C4-2B (cell line): ENCODE measurements around the gene TMEM238L.
A peak's percentile ranks its signal among the peaks of the same experiment; 100 is the strongest.

Experiments
- H3K27ac ChIP-seq: fragments of 450-650 bp; 2 replicates; pipeline ENCODE4 v1.5.1; 2017
- ZFX ChIP-seq: fragments of 450-650 bp; IDR thresholded peaks from 2 replicates; pipeline ENCODE4 v1.6.1; 2017
- TF ChIP-seq, protein P1 (sequence below): fragments of 450-650 bp; conservative IDR thresholded peaks from 2 replicates; pipeline ENCODE4 v1.5.1; 2017; ENCODE audit warnings: mild to moderate bottlenecking

The TMEM238L gene

GRCh38 chr17:10754861-10755591 is 48.9 kb downstream of the TMEM238L start:
- no peak for TF ChIP-seq ZFX
- TF ChIP-seq, protein P1, sequence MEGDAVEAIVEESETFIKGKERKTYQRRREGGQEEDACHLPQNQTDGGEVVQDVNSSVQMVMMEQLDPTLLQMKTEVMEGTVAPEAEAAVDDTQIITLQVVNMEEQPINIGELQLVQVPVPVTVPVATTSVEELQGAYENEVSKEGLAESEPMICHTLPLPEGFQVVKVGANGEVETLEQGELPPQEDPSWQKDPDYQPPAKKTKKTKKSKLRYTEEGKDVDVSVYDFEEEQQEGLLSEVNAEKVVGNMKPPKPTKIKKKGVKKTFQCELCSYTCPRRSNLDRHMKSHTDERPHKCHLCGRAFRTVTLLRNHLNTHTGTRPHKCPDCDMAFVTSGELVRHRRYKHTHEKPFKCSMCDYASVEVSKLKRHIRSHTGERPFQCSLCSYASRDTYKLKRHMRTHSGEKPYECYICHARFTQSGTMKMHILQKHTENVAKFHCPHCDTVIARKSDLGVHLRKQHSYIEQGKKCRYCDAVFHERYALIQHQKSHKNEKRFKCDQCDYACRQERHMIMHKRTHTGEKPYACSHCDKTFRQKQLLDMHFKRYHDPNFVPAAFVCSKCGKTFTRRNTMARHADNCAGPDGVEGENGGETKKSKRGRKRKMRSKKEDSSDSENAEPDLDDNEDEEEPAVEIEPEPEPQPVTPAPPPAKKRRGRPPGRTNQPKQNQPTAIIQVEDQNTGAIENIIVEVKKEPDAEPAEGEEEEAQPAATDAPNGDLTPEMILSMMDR, result no peak
- H3K27ac ChIP-seq, result no peak overlapping the region

DNA sequence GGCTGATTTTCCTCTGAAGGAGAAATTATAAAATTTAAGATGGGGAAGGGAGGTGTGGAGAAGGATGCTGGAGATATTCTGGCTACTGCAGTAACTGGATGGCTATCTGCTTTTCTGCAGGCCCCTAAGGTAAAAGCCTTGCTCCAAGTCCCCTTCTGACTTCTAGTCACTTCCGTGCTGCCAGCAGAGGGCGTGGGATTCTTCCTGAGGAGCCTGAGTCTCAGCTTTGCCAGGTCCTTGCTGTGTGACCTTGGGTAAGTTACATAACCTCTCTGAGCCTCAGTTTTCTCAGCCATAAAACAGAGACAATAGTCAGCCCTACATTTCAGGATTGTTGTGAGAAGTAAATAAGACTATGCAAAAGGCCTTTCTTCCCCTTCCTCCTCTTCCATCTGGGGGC is 49.8 kb downstream of the TMEM238L start:
- TF ChIP-seq, protein P1, result peak; percentile 55
- no peak for TF ChIP-seq ZFX
- H3K27ac ChIP-seq, result no peak overlapping the region

DNA sequence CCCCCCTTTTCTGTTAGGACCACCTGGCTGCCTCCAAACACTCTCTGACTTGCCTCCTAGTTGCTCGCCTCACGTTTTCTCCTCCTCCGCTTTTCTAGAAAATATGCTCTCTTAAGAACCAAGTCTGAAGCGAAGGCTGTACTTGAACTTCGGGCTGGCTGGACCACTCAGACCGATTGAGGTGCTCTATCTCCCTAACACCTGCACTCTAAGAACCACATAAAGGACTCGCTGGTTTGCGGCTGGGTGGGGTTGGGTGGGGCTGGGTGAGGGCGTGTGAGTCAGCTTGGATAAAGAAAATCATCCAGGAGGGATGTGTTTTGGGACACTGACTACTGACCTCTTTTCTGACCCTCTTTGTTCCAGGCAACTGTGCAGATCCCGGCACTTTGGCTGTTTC is 51.2 kb downstream of the TMEM238L start:
- H3K27ac ChIP-seq, result no peak overlapping the region
- TF ChIP-seq, protein P1, result no peak
- TF ChIP-seq ZFX, result no peak

DNA sequence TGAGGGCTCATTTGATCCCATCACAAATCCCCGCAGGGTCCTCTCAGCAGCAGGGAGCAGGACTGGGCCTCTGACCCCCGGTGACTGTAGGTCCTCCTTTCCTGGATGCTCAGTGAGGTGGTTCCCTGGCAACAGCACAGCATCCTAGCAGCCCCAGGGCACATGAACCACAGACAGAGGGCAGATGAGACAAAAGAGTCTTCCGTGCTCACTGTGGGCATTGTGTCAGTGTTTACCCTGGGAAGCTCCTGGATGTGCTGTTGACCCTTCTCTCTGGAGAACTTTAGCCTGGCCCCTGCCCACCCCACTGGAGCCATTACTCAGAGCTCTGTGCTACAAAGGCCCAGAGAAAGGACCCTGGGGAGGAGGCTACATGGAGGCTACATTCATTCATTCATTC is 52.3 kb downstream of the TMEM238L start:
- H3K27ac ChIP-seq, result no peak overlapping the region
- TF ChIP-seq ZFX, result no peak
- TF ChIP-seq, protein P1, result no peak

DNA sequence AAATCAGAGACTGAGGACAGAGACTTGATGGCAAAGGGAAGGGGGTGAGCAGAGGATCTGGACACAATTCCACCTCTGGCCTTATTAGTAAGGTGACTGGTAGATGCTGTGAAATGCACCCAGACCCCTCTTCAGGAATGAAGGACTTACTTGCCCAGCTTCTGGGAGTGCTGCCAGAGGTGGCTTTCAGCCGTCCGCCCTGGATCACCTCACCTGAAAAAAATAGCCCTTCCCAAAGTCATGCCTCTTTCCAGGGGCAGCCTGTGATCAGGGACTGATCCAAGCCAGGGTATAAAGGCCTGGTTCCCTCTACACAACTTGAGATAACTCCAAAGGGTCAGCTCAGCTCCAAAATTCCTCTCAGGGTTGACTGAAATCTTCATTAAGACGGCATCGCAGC is 53.7 kb downstream of the TMEM238L start:
- TF ChIP-seq, protein P1, result no peak
- TF ChIP-seq ZFX, result no peak
- H3K27ac ChIP-seq, result no peak overlapping the region

DNA sequence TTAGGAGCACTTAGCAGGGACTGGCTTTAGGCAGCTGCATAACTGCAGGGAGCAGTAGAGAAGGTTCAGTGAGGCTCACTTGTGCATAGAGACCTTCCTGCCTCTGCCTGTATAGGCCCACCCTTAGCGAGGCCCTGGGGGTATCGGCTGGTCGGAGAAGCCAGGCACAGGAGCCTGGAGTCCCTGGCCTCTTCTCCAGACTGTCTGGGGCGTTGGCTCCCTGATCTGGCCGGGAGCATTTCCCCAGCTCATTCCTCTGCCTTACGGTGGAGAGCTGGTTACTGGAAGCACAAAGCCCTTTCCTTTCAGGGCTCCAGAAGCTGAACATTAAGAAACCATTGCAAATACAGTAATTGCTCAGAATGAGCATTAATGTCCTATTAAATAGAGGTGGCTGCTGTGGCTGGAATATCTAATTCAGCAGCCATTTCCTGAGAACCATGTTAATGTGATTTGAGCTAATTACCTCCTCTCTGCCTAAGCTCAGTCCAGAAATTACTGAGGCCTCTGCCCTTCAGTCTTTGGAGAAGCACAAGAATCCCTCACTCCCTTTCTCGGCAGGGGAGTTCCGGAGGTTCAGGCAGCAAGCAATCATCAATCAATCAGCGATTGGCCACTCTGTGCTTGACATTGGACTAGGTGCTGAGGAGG is 55.2 kb downstream of the TMEM238L start:
- TF ChIP-seq, protein P1, result no peak
- TF ChIP-seq ZFX, result no peak
- H3K27ac ChIP-seq, result no peak overlapping the region

GRCh38 chr17:10745231-10745630 is 58.7 kb downstream of the TMEM238L start:
- no peak for TF ChIP-seq ZFX
- TF ChIP-seq, protein P1, result no peak

More at GRCh38 chr17:10745231-10745630, 58.7 kb downstream of the TMEM238L start:
- H3K27ac ChIP-seq, result no peak overlapping the region
